ENCODE measurements around the gene IRF3.

Gene IRF3

GRCh38 chr19:49665036-49665350 lies 664 bp downstream of the IRF3 start:
- peak in 1 of 2 experiments; percentile 48 for DNase-seq

- peak; percentile 79 to 93 for DNase-seq
Measured at GRCh38 chr19:49664171-49665035, 1.3 kb downstream of the IRF3 start.

GRCh38 chr19:49663224-49663623 lies 2.4 kb downstream of the IRF3 start:
- no peak for DNase-seq

- no peak for DNase-seq
Measured at GRCh38 chr19:49662011-49662410, 3.6 kb downstream of the IRF3 start.

DNA sequence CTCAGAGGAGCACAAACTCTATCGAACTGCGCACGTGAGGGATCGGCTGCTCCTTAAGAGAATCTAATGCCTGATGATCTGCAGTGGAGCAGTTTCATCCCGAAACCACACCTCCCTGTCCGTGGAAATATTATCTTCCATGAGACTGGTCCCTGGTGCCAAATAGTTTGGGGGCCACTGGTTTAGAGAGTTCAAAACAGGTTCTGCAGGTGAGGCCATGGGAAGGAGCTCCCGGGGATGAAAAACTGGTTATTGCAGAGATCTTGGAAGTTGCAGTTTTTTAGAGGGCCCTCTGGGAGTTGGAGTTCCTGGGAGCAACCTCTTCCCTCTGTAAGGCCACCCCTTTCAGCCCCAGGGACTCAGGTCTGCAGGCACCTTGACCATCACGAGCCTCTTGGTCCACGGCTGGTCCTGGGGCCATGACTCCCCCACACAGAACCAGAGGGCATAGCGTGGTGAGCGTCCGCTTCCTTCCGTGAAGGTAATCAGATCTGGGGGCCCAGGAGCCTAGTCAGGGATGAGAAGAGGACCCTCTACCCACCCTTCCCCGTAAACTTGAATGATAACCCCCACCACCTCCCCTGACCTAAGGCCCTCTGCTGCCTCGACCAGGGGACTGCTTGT lies 5.2 kb downstream of the IRF3 start:
- no peak for DNase-seq

DNA sequence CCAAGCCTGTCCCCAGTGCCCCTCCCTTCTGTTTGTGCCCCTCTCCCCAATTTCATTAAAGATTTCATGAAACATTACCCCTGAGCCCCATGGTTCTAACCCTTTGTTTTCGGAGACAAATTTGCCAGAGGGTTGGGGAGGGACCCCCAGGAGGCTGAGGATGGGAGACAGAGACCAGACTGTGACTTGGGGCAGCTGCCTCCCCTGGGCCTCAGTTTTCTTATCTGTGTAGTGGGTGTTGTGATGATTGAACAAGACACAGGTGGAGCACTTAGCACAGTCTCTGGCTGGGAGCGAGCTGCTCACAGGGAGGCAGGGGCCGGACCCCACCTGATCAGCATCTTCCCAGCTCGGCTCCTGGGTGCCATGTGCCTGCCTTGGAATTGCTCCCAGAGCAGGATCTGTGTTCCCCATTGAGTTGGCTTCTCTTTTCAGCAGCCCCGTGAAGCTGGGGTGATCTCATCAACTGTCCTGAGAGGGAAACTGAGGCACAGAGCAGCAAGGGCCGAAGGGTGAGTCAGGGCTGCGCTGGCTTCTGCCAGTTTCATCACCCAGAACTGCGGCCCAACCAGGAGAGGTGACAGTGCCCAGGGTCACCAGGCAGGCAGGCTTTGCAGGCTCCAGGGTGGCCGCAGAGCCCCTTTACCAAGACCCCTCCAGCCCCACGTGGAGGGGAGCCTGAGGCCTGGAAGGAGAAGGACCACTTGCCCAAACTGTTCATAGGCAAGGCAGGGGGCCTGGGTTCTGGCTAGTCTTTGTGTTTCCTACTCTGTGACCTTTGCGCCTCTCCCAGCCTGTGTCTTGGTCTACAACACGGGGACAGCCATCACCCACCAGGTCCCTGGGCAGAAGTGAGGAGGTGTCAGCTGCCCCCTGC lies 6.9 kb downstream of the IRF3 start:
- DNase-seq, result no peak

DNA sequence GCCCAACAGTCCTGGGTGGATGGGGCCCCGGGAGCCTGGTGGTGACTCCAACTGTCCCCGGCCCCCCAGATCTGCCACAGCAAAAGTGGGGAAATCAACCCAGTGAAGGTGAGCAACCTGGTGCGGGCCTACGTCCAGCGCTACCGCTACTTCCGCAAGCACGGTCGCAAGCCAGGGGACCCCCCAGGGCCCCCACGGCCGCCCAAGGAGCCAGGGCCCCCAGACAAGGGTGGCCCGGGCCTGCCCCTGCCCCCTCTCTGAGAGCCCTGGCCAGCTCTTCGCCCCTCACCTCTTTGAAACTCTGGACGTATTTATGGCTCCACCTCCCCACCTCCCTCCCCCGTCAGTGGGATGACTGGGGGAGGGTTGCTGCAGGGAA lies 7.5 kb downstream of the IRF3 start:
- DNase-seq, result no peak

- DNase-seq, result no peak
Measured at GRCh38 chr19:49657493-49658138, 8.0 kb downstream of the IRF3 start.

- no peak for DNase-seq
Measured at GRCh38 chr19:49656456-49657109, 9.1 kb downstream of the IRF3 start.

DNA sequence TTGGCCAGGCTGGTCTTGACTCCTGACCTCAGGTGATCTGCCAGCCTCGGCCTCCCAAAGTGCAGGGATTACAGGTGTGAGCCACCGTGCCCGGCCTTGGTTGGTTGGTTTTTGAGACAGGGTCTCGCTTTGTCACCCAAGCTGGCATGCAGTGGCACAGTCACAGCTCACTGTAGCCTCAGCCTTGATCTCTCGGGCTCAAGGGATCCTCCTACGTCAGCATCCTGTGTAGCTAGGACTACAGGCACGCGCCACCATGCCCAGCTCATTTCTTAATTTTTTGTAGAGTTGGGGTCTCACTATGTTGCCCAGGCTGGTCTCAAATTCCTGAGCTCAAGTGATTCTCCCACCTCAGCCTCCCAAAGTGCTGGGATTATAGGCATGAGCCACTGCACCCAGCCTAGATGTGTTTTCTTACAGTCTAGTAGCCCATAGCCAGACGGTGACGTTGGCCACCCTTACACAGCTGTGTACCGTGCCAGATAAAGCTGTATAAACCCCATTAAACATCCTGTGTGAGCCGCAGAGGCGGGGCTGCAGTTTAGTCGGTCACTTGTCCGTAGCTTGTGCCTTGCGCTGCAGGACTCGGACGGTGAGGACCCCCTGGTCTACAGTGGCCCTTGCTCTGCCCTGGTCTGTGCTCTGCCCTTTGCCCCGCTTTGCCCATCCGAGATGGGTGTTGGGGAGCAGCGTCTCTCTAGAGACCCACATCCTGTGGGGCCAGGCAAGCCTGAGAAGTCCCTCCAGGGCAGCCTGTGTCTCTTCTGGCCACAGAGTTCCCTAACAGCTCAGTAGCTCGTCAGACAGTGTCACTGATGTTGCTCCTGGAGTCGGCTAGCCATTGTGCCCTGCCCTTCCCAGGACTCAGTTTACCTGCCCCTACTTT lies 9.8 kb downstream of the IRF3 start:
- no peak for DNase-seq

- DNase-seq, result no peak
Measured at GRCh38 chr19:49654581-49654980, 11.1 kb downstream of the IRF3 start.

DNA sequence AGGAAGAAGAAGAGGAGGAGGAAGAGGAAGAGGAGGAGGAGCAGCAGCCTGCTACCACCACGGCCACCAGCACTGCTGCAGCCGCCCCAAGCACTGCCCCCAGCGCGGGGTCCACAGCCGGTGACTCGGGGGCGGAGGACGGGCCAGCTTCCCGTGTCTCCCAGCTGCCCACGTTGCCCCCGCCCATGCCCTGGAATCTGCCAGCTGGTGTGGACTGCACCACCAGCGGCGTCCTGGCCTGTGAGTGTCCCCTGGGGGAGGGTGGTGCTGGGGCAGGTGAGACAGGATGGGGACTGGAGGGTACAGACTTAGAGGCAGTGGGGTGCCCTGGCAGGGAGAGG lies 12.2 kb downstream of the IRF3 start:
- no peak for DNase-seq

DNA sequence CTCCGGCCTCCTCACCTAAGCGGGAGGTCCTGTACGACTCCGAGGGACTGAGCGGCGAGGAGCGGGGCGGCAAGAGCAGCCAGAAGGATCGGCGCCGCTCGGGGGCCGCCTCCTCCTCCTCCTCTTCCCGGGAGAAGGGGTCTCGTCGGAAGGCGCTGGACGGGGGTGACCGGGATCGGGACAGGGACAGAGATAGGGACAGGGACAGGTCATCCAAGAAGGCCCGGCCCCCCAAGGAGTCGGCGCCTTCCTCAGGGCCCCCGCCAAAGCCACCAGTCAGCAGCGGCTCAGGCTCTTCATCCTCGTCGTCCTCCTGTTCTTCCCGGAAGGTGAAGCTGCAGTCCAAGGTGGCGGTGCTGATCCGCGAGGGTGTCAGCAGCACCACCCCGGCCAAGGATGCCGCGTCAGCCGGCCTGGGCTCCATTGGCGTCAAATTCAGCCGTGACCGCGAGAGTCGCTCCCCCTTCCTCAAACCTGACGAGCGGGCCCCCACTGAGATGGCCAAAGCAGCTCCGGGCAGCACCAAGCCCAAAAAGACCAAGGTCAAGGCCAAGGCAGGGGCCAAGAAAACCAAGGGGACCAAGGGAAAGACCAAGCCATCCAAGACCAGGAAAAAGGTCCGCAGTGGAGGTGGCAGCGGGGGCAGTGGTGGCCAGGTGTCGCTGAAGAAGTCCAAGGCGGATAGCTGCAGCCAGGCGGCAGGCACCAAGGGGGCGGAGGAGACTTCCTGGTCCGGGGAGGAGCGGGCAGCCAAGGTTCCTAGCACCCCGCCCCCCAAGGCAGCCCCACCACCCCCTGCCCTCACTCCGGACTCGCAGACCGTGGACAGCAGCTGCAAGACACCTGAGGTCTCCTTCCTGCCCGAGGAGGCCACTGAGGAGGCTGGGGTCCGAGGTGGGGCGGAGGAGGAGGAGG lies 12.8 kb downstream of the IRF3 start:
- DNase-seq, result no peak

DNA sequence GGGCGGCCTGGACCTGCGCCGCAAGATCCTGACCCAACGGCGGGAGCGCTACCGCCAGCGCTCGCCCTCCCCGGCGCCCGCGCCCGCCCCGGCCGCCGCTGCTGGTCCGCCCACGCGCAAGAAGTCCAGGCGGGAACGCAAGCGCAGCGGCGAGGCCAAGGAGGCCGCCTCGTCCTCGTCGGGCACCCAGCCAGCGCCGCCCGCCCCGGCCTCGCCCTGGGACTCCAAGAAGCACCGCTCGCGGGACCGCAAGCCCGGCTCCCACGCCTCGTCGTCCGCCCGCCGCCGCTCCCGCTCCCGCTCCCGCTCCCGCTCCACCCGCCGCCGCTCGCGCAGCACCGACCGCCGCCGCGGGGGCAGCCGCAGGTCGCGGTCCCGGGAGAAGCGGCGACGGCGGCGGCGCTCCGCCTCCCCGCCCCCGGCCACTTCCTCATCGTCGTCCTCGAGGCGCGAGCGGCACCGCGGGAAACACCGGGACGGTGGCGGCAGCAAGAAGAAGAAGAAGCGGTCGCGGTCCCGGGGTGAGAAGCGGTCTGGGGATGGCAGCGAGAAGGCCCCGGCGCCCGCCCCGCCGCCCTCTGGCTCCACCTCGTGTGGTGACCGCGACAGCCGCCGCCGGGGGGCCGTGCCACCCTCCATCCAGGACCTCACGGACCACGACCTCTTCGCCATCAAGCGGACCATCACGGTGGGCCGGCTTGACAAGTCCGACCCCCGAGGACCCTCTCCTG lies 13.7 kb downstream of the IRF3 start:
- no peak for DNase-seq

GRCh38 chr19:49651029-49651819 lies 14.4 kb downstream of the IRF3 start:
- no peak for DNase-seq

DNA sequence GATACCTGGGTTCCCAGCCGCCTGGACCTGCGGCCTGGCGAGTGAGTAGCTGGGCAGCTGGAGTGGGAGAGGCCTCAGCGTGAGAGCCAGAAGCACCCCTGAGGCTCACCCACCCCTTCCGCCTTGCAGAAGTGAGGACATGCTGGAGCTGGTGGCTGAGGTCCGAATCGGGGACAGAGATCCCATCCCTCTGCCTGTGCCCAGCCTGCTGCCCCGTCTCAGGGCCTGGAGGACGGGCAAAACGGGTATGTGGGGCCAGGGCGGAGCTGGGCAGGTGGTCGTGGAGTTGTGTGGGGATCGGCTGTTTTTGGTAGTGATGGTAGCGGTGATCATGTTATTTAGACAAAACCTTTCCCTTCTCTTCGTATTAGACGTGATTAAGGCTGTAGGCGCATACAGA lies 19.1 kb downstream of the IRF3 start:
- DNase-seq, result no peak

GRCh38 chr19:49645995-49646394 lies 19.7 kb downstream of the IRF3 start:
- no peak for DNase-seq

DNA sequence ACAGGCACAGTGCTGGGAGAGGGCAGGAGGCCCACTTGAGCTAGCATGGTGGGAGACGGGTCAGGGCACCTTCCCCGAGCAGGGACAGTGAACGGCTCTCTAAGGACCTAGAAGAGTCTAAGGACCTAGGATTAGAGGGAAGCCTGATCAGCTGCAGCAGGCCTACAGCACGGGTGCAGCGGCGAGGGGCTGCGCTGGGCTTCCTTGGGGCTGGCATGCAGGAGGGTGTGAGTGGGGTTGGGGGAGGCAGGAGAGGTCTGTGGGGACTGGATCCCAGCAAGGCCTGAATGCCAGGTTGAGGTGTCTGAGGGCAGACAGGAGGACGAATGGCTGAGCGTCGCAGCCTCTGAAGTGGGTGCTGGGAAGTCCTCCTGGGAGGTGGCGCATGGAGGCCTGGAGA lies 20.1 kb downstream of the IRF3 start:
- no peak for DNase-seq

DNA sequence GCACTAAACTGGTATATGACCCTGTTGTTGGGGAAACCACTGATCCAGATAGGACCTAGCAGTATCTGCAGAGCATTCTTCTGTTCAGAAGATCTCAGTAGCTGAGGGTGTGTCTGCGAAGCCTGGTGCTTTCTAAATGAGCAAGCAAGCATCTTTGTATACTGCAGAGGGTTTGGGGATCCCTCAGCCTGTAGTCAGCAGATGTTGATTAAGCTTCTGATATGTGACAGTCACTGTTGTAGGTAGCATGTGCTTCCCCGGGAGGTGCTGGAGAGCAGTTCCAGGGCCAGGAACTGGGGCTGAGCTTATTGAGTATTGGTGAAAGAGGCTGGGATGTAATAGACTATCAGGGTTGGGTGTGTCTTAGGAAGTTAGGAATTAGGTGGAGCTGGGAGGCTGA lies 22.2 kb downstream of the IRF3 start:
- no peak for DNase-seq

Measured in NCI-H526 (cell line).